Measurements from ENCODE around the gene NEK9.
"Not testable (repeated sequence)": the region's sequence is repeated elsewhere in the genome, so short reads cannot be mapped to it uniquely, and the experiment has no call there.

The NEK9 gene

DNA sequence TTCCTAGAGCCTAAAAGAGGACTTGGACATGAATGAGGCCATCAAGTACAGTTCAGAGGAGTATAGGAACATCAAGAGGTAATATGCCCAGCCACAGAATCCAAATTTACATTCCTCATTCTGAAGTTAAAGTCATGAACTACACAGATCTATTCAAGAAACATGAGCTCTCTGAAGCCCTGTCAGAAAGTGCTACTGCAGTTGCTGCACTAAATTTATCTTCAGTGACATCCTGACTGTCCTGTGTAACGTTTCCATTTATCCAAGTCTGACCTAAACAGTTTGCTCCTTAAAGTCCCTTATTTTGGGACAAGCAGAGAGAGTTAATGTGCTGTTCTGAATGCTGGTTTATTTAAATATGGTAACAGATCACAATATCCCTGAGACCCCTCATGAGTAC lies 28.2 kb downstream of the NEK9 start:
- DNase-seq = no peak

- no peak for DNase-seq
Observed at GRCh38 chr14:75098212-75098611, 28.6 kb downstream of the NEK9 start.

DNA sequence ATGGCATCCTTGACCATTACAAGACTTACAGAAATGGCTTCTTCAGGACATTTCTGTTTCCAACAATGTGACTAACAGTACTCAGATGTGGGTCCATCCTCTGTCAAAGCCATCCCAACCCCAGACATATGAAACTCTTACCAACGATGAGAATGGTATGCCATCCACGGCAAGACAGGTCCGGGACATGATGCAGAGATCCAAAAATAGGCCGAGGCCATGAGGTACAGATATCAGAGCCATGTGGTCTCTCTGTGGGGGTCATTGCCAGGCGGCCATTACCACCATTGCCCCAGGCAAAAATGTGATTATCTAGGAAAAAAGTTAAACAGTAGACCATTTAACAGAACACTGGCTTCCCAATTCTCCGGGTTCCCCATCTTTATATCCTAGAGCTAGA lies 29.9 kb downstream of the NEK9 start:
- DNase-seq = no peak

DNA sequence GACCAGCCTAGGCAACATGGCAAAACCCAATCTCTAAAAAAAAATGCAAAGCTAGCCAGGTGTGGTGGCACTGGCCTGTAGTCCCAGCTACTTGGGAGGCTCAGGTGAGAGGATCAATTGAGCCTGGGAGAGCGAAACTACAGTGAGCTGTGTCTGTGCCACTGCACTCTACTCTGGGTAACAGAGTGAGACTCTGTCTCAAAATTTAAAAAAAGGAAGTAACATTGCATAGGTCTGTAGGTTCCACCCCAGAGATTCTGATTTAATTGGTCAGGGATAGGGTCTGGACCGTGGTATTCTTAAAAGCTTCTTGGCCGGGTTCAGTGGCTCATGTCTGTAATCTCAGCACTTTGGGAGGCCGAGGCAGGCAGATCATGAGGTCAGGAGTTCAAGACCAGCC lies 31.2 kb downstream of the NEK9 start:
- no peak for DNase-seq

DNA sequence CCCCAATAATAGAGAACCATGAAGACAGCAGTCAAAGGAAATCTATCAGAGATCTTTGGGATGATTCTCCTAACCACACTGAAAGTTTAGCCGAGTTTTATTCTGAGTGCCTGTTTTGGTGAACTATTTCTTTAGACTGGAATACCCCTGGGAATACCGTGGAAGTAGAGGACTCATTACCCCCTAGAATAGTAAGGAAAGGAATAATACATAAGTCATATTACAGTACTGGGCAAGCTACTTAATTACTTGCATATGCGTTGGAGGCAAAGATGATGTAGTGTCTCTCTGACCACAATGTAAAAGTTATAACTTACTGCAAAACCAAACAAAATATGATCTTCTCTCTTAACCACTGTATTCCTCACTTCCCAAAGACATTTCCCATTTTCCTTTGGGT lies 32.0 kb downstream of the NEK9 start:
- DNase-seq = no peak

DNA sequence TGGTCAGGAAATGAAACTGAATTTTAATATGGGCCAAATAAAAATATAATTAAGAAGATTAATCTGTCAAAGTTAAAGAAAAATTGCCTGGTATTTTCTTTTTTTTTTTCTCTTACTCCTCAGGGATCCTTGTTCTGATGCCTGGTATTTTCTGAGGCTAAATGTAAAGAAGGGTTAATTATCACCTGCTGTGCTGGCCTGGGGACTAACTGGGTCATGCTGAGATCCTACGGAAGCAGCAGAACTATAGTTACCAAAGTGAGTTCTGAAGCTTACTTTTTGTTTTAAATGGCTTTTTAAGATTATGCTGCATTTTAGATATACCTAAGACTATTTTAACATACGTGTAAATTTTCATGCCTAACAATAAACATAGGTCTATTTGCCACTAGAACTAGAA lies 34.1 kb downstream of the NEK9 start:
- no peak for DNase-seq

GRCh38 chr14:75091251-75091650 lies 35.6 kb downstream of the NEK9 start:
- no peak for DNase-seq

DNA sequence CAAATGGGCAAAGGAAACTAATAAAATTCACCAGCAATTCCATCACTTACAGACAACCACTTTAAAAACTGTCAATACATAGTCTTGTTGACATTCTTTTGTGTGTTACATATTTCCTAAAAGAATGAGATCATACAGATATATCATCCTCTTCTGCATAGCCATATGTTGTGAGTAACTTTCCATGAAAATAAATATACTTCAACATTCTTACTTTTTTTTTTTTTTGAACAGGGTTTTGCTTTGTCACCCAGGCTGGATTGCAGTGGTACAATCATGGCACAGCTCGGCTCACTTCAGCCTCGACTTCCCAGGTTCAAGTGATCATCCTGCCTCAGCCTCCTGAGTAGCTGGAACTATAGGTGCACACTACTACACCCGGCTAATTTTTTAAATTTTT lies 36.5 kb downstream of the NEK9 start:
- DNase-seq = no peak

GRCh38 chr14:75088566-75089373 lies 38.1 kb downstream of the NEK9 start:
- no peak for DNase-seq

- DNase-seq = no peak
Observed at GRCh38 chr14:75088153-75088552, 38.7 kb downstream of the NEK9 start.

DNA sequence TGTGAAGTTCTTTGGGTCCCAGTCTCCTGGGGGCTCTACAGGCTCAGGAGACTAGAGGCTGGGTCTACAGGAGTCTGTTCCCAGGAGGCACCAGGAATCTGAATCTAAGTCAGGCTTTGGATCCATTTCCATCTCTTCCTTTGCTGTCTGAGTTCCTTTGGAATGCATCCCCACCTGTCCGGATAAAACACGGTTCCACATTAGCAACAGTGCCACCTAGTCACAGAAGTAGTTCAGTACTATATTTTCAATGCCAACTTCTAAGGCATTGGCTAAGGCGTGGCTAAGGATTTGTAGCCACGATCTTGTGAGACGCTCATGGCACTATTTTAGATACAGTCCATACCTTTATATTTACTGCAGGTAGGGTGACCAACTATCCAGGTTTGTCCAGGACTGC lies 42.3 kb downstream of the NEK9 start:
- no peak for DNase-seq

GRCh38 chr14:75083271-75083670 lies 43.6 kb downstream of the NEK9 start:
- DNase-seq = no peak

DNA sequence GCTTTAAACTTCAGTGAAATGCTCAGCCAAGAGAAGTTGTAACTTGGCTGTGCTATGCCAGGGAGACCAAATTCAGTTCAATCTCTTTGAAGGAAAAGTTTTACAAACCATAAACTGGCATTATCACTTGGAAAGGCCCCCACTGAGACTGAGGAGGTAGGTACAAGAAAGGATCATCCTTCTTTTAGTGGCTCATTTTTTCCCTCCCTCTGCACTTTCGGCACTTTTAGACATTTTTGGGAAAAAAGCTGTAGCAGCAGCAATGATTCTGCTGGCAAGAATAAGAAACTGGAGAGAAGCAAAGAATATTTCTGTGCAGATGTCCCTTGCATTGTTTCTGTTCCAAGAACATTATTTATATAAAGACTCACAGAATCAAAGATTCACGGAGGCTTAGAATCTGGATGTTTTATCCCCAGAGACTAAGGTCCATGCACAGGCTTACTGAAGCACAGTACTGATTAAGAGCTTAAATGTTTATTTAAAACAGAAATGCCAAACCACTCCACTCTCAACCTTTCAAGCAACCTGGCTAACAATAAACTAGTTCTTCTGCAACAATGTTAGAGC lies 45.1 kb downstream of the NEK9 start:
- DNase-seq = no peak

GRCh38 chr14:75079521-75079920 lies 47.3 kb downstream of the NEK9 start:
- no peak for DNase-seq

GRCh38 chr14:75077794-75078193 lies 49.1 kb downstream of the NEK9 start:
- DNase-seq = no peak

- DNase-seq = no peak
Observed at GRCh38 chr14:75070383-75070782, 56.5 kb downstream of the NEK9 start.

DNA sequence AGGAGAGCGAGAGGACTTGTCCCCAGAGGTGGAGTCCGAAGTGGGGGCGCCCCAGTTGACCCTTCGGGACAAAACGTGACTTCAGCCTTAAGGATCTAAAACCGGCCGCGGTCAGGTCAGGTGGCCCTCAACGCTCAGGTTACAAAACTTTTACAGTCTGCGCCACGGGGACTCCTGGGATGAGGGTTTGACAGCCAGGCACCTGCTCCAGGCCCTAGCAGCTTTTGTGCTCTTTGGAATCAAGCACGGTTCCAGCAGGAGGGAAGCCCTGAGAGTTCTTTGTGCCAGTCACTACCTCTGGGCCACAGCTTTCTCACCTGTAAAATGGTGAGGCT lies 57.1 kb downstream of the NEK9 start:
- no peak for DNase-seq

- peak; percentile 46 for DNase-seq
Observed at GRCh38 chr14:75069121-75069810, 57.6 kb downstream of the NEK9 start, which contains the start of gene ZC2HC1C. TSS of gene ZC2HC1C (plus strand) at chr14:75069641. CDS start at chr14:75070574, 933 bp downstream.

DNA sequence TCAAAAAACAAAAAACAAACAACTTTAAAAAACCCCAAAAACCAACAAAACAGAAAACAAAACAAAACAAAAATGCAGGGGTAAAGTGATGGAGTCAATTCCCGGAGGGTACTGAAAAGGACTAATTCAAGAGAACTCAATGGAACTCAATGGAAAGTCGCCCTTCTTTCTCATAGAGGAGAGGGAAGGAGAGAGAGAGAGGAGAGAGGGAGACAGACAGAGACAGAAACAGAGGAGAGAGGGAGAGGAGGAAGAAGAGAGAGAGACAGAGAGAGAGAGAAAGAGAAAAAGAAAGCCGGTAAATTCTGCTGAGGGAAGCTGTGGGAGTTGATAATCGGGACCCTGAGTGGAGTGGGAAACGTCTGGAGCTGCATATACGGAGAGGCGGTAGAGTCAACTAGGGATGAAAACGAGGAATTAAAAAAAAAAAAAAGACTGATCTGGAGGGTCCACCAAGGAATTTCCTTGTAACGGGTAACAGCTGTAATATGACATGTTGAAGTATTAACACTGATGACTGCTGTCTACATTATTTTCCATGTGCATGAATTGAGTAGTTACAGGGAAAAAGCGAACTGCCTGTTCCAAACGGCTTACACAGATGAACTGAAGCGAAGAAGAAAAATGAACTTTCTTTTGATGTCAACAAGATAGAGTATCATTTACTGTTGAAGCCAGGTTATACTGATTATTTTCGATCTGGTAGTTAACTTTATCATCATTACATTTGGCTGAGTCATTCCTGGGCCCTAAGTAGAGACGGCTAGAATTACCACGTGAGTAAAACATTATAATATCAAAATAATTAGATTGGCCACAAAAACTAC lies 58.3 kb downstream of the NEK9 start:
- peak; percentile 12 for DNase-seq

GRCh38 chr14:75067765-75068164 lies 59.1 kb downstream of the NEK9 start:
- not testable (repeated sequence) for DNase-seq

GRCh38 chr14:75067212-75067611 lies 59.6 kb downstream of the NEK9 start:
- DNase-seq = no peak

- no peak for DNase-seq
Observed at GRCh38 chr14:75066691-75067090, 60.2 kb downstream of the NEK9 start.

GRCh38 chr14:75064205-75064567 lies 62.7 kb downstream of the NEK9 start:
- DNase-seq = no peak
